ENCODE measurements around the gene DTD1.

- TF ChIP-seq CTCF (IDR thresholded peaks at IDR 0.05; ENCODE audit: insufficient read depth, low read depth, low read length) (no peak), EZH2 (IDR thresholded peaks at IDR 0.05; ENCODE audit: insufficient read depth, low read length) (no peak)
These were observed 220.9 kb downstream of the DTD1 start for GRCh38 chr20:18808712-18809111.

Data from astrocyte (in vitro differentiated cells and primary cell).